CD4-positive, alpha-beta T cell treated with Interleukin-1 beta for 1 hour (primary cell): ENCODE measurements around the gene RPS21.

ENCODE experiments used
- DNase-seq, 2 donors: peaks; one replicate each; pipeline ENCODE4 v3.0.0-alpha.2; 2020 to 2022

RPS21 gene

GRCh38 chr20:62386383-62387218, at the start of gene RPS21:
RPS21 (plus strand) TSS chr20:62387103; CDS start chr20:62387339, 236 bp downstream.
- peak; percentile 93 to 95 for DNase-seq

DNA sequence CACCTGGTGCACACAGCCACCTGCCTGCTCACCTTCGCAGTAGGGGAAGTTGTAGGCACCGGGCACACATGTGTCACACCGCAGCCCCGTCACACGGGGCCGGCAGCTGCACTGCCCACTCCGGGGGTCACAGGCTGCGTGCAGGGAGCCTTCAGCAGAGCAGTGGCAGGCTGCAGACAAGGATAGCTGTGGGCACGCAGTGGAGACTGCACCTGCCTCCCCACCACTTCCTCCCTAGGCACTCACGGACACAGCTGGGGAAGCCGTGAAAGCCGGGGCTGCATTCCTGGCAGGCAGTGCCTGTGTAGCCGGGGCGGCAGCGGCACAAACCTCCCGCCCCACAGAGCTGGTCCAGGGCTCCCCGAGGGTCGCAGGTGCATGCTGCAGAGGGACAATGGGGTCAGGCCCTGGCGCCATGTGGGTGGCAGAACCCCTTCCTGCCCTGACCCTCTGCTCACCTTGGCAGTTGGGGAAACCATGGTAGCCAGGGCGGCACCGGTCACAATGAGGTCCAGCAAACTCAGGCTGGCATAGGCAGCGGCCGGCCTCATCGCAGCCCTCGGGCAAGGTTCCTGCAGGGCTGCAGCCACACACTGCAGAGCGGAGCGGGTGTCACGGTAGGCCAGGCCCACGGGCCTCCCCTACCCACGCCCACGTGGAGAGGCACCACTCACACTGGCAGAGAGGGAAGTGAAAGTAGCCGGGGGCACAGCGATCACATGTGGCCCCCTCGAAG, 49.2 kb upstream of the RPS21 start:
- DNase-seq: peak in 1 of 2 donors; percentile 51

GRCh38 chr20:62338294-62338620, 48.6 kb upstream of the RPS21 start:
- DNase-seq: no peak

DNA sequence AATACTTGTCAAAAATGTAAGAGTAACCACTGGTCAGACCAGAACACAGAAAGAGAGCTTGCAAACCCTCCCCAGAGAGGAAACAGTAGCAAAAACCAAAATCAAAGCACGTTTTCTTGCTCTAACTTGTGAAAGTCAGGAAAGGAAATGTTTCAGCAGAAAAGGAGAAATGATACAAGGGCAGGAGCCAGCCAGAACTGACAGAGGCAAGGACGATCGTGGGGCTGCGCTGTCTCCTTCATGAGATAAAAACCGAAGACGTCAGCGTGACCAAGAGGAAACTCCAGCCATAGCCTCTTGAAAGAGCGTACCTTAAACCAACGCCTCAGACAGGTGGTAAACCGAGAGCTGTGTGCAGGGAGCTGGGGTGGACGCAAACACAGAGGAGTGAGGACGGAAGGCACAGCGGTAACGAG, 47.2 kb upstream of the RPS21 start:
- DNase-seq: peak in 1 of 2 donors; percentile 38

GRCh38 chr20:62342910-62343309, 44.0 kb upstream of the RPS21 start:
- no peak for DNase-seq

DNA sequence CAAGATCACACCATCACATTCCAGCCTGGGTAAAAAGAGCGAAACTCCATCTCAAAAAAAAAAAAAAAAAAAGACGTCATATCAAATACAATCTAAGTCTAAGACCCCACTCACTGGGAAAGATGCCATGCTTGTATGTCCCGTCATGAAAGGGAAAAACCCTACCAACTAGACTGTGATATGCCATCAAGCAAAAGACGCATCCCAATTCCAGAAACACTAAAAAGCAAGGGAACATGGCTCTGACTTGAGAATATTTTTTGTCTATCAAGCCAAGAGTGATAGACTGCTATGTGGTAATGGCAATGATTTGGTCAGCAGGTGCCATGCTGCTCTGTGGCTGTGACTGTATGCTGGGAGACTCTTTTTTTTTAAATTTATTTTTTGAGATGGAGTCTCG, 42.8 kb upstream of the RPS21 start:
- no peak for DNase-seq

- no peak for DNase-seq
Measured at GRCh38 chr20:62344782-62345181, 42.1 kb upstream of the RPS21 start.

GRCh38 chr20:62345681-62346370, 41.1 kb upstream of the RPS21 start:
- DNase-seq: no peak

DNA sequence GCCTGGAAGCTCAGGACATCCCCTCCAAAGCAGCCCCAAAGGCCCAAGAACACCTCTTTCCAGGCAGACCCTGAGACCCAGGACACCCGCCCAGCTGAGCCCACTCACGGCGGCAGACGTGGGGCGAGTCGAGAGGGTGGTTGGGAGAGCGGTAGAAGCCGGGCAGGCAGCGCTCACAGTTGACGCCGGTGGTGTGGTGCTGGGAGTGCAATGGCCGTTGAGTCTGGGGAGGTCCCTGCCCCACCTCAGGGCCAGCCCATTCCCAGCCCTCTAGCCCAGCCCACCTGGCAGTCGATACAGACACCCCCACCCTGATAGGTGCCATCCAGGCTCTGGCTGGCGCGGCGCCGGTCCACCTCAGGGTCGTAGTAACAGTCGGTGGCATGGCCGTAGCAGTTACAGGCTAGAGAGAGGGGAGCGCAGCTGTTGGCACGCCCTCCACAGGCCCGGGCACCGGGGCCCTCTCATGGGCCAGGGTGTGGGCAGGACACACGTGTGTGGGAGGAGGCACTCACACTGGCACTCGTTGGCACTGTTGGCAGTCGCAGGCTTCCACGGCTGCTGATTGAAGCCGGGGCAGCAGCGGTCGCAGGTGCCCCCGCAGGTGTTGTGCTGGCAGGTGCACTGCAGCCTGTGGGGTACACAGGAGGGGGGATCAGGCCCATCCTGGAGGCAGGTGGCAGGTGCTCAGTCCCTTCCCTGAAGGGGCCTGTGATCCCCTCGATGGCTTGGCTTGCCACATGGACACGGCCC, 40.3 kb upstream of the RPS21 start:
- DNase-seq: no peak

GRCh38 chr20:62347151-62347404, 39.8 kb upstream of the RPS21 start:
- no peak for DNase-seq

GRCh38 chr20:62347445-62347844, 39.5 kb upstream of the RPS21 start:
- no peak for DNase-seq

DNA sequence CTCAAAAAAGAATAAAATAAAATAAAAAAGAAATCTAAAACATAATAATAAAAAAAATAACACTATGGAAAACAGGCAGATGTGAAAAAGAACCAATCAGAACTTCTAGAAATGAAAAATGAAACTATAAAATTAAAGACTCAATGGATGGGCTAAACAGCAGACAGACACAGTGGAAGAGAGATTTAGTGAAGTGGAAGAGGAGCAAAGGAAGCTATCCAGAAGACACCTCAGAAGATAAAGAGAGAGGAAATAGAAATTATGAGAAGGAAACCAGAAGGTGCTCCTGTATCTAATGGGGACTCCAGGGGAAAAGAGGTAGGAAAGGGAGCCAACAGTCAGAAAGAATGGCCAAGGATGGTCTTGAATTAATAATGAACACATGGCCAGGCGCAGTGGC, 38.3 kb upstream of the RPS21 start:
- DNase-seq: no peak

- no peak for DNase-seq
Measured at GRCh38 chr20:62349556-62350097, 37.3 kb upstream of the RPS21 start.

DNA sequence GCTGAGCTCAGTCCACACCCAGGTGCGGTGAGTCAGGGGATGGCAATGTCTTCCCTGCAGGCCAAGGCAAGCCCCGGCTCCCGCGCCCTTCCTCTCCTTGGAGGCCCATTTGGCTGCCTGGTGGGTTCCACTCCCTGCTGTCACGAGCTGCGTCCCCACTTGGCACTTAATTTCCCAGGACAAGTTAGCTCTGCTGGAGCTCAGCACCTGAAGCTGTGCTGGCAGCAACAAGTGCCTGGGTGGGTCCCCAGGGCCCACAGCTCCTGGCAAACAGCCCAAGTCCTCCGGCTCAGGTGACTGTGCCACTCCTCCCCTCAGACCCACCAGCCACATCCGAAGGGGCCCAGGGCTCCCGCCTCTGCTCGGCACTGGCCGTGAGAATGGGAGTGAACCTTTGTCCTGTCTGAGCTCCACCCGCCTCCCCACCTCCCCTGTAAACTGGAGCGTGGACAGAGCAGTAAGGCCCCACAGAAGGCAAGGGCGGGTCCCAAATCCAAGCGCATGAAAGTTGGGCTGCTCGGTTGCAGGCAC, 36.7 kb upstream of the RPS21 start:
- no peak for DNase-seq

- DNase-seq: no peak
Measured at GRCh38 chr20:62350629-62351422, 36.1 kb upstream of the RPS21 start.

DNA sequence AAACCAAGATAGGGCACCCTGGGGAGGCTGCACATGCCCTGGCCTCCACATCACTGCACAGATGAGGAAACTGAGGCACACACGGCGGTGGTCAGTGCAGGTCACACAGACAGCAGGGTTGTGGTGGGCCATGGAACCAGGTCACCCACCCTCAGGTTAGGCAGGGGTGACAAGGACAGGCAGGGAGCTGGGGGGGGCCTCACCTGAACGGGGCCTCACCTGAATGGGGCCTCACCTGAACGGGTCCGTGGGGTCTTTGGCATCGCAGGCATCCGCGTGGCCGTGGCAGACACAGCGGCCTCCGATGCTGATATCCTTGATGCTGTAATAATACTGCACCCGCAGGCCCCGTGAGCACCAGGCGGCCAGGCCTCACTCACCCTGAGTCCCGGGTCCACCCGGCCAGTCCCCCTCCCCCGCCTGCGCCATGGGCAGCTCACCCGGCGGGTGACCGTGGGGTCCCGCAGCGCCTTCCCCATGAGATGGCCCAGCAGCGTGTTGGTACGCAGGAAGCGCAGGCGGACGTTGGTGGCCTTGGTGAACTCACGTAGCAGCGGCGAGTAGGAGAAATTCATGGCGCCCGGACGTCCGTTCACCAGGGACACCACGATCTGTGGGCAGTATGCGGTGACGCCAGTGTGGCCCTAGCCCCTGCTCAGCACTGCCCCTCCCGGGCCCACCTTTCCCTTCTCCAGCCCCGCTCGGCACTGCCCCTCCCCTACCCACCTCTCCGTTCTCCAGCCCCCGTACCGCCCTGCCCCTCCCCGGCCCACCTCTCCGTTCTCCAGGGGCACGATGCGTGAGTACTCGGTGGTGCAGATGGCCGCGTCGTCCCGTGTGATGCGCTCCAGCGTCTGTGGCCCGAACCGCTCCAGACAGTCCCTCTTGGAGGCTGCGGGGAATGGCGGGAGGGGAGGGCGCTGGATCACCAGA, 35.2 kb upstream of the RPS21 start:
- no peak for DNase-seq

GRCh38 chr20:62352402-62353288, 34.3 kb upstream of the RPS21 start:
- DNase-seq: no peak

DNA sequence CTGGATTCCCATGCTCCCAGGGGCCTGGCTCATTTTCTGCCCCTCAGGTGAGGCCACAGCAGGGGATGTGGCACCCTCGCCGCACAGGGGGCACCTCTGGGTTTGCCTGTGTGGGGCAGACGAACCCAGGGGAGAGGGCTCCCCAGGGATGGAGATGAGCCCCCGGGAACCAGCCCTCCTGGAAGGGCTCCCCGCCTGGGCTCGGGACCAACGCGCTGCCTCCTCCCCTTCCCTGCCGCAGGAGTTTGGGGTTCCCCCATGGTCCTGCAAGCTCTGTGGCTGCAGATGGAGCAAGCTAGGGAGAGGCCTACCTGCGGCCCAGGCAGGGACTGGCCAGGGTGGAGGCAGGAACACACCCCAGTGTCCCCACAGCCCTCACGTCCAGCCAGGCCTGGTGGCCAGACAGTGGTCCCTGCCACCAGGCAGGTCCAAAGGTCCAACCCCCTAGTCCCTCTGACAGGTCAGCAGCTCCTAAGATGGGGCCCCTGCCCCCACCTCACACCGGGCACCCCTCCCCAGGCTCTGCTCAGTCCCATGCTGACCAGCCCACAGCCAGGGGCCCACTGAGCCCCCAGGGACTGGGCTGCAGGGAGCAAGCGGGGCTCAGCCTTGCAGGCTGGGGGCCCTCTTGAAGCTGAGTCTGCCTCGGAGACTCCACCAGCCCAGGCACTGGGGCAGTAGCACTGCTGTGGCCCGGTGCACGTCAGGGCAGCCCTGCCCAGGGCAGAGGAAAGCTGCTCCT, 33.4 kb upstream of the RPS21 start:
- DNase-seq: no peak
